AG09309 (cell line): ENCODE measurements around the gene DOC2A.
"Not testable (repeated sequence)": the region's sequence is repeated elsewhere in the genome, so short reads cannot be mapped to it uniquely, and the experiment has no call there.

Experiments used
- DNase-seq: peaks from one replicate; pipeline ENCODE4 v3.0.0-alpha.2; 2010; ENCODE audit warnings: low read depth
- H3K4me3 ChIP-seq: 2 replicates; pipeline ENCODE4 v1.5.1; 2011; ENCODE audit warnings: mild to moderate bottlenecking, low read depth, low read length, moderate library complexity; ENCODE audit not compliant: control insufficient read depth
- CTCF ChIP-seq: IDR thresholded peaks from 2 replicates; pipeline ENCODE4 v1.5.1; 2011; ENCODE audit warnings: mild to moderate bottlenecking, low read depth, low read length, inconsistent platforms; ENCODE audit not compliant: insufficient read depth, control insufficient read depth; ENCODE audit errors: missing control alignments

Gene DOC2A

GRCh38 chr16:30051518-30051917, 40.7 kb upstream of the DOC2A start:
- no peak overlapping the region for H3K4me3 ChIP-seq
- no peak for TF ChIP-seq CTCF
- no peak for DNase-seq

GRCh38 chr16:30049871-30050270, 39.0 kb upstream of the DOC2A start:
- TF ChIP-seq CTCF, result no peak
- H3K4me3 ChIP-seq, result no peak overlapping the region
- no peak for DNase-seq

- no peak for TF ChIP-seq CTCF
- DNase-seq, result no peak
Measured at GRCh38 chr16:30046588-30046987, 35.8 kb upstream of the DOC2A start.

GRCh38 chr16:30046178-30046577, 35.4 kb upstream of the DOC2A start:
- no peak for TF ChIP-seq CTCF
- no peak overlapping the region for H3K4me3 ChIP-seq
- no peak for DNase-seq

More at GRCh38 chr16:30046588-30046987, 35.8 kb upstream of the DOC2A start:
- H3K4me3 ChIP-seq, result no peak overlapping the region

GRCh38 chr16:30041841-30042240, 31.0 kb upstream of the DOC2A start:
- H3K4me3 ChIP-seq, result no peak overlapping the region
- peak; percentile 41 for TF ChIP-seq CTCF
- DNase-seq, result no peak

GRCh38 chr16:30040690-30041089, 29.9 kb upstream of the DOC2A start:
- not testable (repeated sequence) for H3K4me3 ChIP-seq, DNase-seq

- H3K4me3 ChIP-seq, result no peak overlapping the region
- no peak for TF ChIP-seq CTCF
- DNase-seq, result no peak
Measured at GRCh38 chr16:30040221-30040620, 29.4 kb upstream of the DOC2A start.
